ENCODE measurements around the gene RAB17.

The RAB17 gene

GRCh38 chr2:237556773-237557632 lies 33.5 kb downstream of the RAB17 start:
- DNase-seq = peak; percentile 52

- DNase-seq = no peak
These were observed 35.0 kb downstream of the RAB17 start for GRCh38 chr2:237555560-237555959.

- DNase-seq = no peak
These were observed 36.6 kb downstream of the RAB17 start for GRCh38 chr2:237553948-237554347.

GRCh38 chr2:237552908-237553307 lies 37.6 kb downstream of the RAB17 start:
- DNase-seq = no peak

- no peak for DNase-seq
These were observed 39.4 kb downstream of the RAB17 start for GRCh38 chr2:237551071-237551574.

GRCh38 chr2:237549643-237550415 lies 40.7 kb downstream of the RAB17 start:
- DNase-seq = no peak

- DNase-seq = no peak
These were observed 41.3 kb downstream of the RAB17 start for GRCh38 chr2:237549216-237549615.

GRCh38 chr2:237547841-237548416 lies 42.6 kb downstream of the RAB17 start:
- DNase-seq = no peak

GRCh38 chr2:237546876-237547395 lies 43.6 kb downstream of the RAB17 start:
- DNase-seq = no peak

GRCh38 chr2:237546040-237546875 lies 44.3 kb downstream of the RAB17 start:
- no peak for DNase-seq

GRCh38 chr2:237542001-237542704 lies 48.4 kb downstream of the RAB17 start:
- DNase-seq = no peak

GRCh38 chr2:237541243-237541642 lies 49.3 kb downstream of the RAB17 start:
- no peak for DNase-seq

- no peak for DNase-seq
These were observed 49.7 kb downstream of the RAB17 start for GRCh38 chr2:237540823-237541222.

- DNase-seq = no peak
These were observed 50.2 kb downstream of the RAB17 start for GRCh38 chr2:237540223-237540775.

GRCh38 chr2:237539681-237540080 lies 50.9 kb downstream of the RAB17 start:
- DNase-seq = no peak

GRCh38 chr2:237538901-237539300 lies 51.6 kb downstream of the RAB17 start:
- DNase-seq = no peak

GRCh38 chr2:237538001-237538720 lies 52.4 kb downstream of the RAB17 start:
- DNase-seq = no peak

- DNase-seq = no peak
These were observed 53.9 kb downstream of the RAB17 start for GRCh38 chr2:237536617-237537016.

GRCh38 chr2:237536083-237536415 lies 54.5 kb downstream of the RAB17 start:
- no peak for DNase-seq

GRCh38 chr2:237535385-237536082 lies 55.0 kb downstream of the RAB17 start:
- DNase-seq = no peak

Measured in stimulated activated CD8-positive, alpha-beta memory T cell treated with anti-CD3 and anti-CD28 coated beads, Interleukin-4, amount 100 ng/mL, for 48 hours (primary cell).